Mesendoderm (in vitro differentiated cells): Measurements from ENCODE around the gene OR6B2.
"Not testable (repeated sequence)": the region's sequence is repeated elsewhere in the genome, so short reads cannot be mapped to it uniquely, and the experiment has no call there.

ENCODE experiments used
- DNase-seq: peaks from one replicate; pipeline ENCODE4 v3.0.0; 2013
- H2AK5ac ChIP-seq: 2 replicates; pipeline ENCODE4 v1.6.1; 2013; ENCODE audit warnings: low read length, inconsistent platforms
- H2BK120ac ChIP-seq: 2 replicates; pipeline ENCODE4 v1.6.1; 2013; ENCODE audit warnings: low read depth, mild to moderate bottlenecking, low read length, moderate library complexity, mixed read lengths
- H2BK15ac ChIP-seq: replicated peaks from 2 replicates; pipeline ENCODE4 v1.6.1; 2013; ENCODE audit warnings: low read depth, mild to moderate bottlenecking, moderate library complexity
- H2BK5ac ChIP-seq: 2 replicates; pipeline ENCODE4 v1.6.1; 2013; ENCODE audit warnings: low read length, inconsistent platforms
- H3K18ac ChIP-seq: 2 replicates; pipeline ENCODE4 v1.6.1; 2013; ENCODE audit warnings: mild to moderate bottlenecking, low read length, mixed read lengths
- H3K23ac ChIP-seq: one replicate; pipeline ENCODE4 v1.6.1; 2013; ENCODE audit warnings: low read length
- H3K27ac ChIP-seq: 2 replicates; pipeline ENCODE4 v1.5.1; 2013; ENCODE audit warnings: low read depth, mild to moderate bottlenecking, inconsistent platforms, low read length, moderate library complexity
- H3K27me3 ChIP-seq: 2 replicates; pipeline ENCODE4 v1.6.1; 2013; ENCODE audit warnings: low read length, control low read depth, mild to moderate bottlenecking, inconsistent platforms; ENCODE audit not compliant: insufficient read depth, poor library complexity
- H3K36me3 ChIP-seq: 2 replicates; pipeline ENCODE4 v1.6.1; 2013; ENCODE audit warnings: low read length, inconsistent platforms; ENCODE audit not compliant: control insufficient read depth, insufficient read depth
- H3K4ac ChIP-seq: one replicate; pipeline ENCODE4 v1.6.1; 2013; ENCODE audit warnings: low read depth, mild to moderate bottlenecking, low read length, moderate library complexity
- H3K4me1 ChIP-seq: 2 replicates; pipeline ENCODE4 v1.6.1; 2013; ENCODE audit warnings: low read depth, low read length, inconsistent platforms; ENCODE audit not compliant: control insufficient read depth
- H3K4me2 ChIP-seq: 2 replicates; pipeline ENCODE4 v1.6.1; 2013; ENCODE audit warnings: low read length
- H3K4me3 ChIP-seq: 2 replicates; pipeline ENCODE4 v1.5.1; 2013; ENCODE audit warnings: mild to moderate bottlenecking, low read length
- H3K56ac ChIP-seq: one replicate; pipeline ENCODE4 v1.6.1; 2013; ENCODE audit warnings: low read length
- H3K79me1 ChIP-seq: 2 replicates; pipeline ENCODE4 v1.6.1; 2013; ENCODE audit warnings: low read length, inconsistent platforms
- H3K79me2 ChIP-seq: 2 replicates; pipeline ENCODE4 v1.6.1; 2013; ENCODE audit warnings: mild to moderate bottlenecking, low read length; ENCODE audit not compliant: control insufficient read depth, insufficient read depth
- H3K9ac ChIP-seq: 2 replicates; pipeline ENCODE4 v1.6.1; 2013; ENCODE audit warnings: low read length, inconsistent platforms
- H4K5ac ChIP-seq: one replicate; pipeline ENCODE4 v1.6.1; 2013; ENCODE audit warnings: low read length
- H4K8ac ChIP-seq: one replicate; pipeline ENCODE4 v1.6.1; 2013; ENCODE audit warnings: low read depth, mild to moderate bottlenecking, control low read depth, low read length, moderate library complexity
- WGBS: extraction: QIAGEN DNeasy Blood & Tissue Kit; methylation state at CpG from one replicate; pipeline ENCODE4 v1.1.7; 2013; ENCODE audit warnings: low lambda C conversion rate, missing lambda C conversion rate; ENCODE audit not compliant: insufficient coverage; ENCODE audit errors: extremely low coverage; 5-methylcytosine and 5-hydroxymethylcytosine counted together

Gene OR6B2

DNA sequence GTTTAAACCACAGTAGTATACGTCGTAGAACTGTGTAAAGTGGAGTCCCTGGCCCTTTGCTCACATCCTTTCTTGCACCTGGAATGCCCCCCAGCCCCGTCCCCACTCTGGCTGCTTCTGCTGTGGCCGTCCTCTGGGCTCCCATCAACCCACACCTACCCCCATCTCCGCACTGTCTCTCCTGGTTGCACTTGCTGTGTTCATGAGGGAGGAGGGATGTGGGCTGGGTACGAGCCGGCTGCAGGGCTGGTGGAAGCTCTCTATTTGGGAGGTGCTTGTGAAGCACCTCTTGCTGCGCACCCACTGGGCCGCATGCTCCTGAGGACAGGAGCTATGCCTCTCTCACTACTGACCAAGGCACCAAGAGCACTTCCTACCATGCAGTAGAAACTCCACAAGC lies 18.0 kb upstream of the OR6B2 start:
- Histone ChIP-seq H4K5ac (no peak overlapping the region), H3K27me3 (no peaks in the 10 kb centered on the region), H3K4me2 (no peak overlapping the region), H3K36me3 (no peaks in the 10 kb centered on the region), H2BK5ac (no peak overlapping the region), H2BK120ac (no peak overlapping the region), H3K9ac (no peak overlapping the region), H3K23ac (no peak overlapping the region), H3K4me1 (no peaks in the 10 kb centered on the region), H2BK15ac (no peak overlapping the region), H3K4me3 (no peak overlapping the region), H2AK5ac (no peak overlapping the region), H3K79me2 (no peaks in the 10 kb centered on the region), H3K27ac (no peak overlapping the region), H3K4ac (no peak overlapping the region), H3K56ac (no peak overlapping the region), H4K8ac (no peak overlapping the region), H3K79me1 (no peaks in the 10 kb centered on the region), H3K18ac (no peak overlapping the region)
- no peak for DNase-seq
- WGBS: no CpG with 5 or more reads among the region's 9 CpGs

DNA sequence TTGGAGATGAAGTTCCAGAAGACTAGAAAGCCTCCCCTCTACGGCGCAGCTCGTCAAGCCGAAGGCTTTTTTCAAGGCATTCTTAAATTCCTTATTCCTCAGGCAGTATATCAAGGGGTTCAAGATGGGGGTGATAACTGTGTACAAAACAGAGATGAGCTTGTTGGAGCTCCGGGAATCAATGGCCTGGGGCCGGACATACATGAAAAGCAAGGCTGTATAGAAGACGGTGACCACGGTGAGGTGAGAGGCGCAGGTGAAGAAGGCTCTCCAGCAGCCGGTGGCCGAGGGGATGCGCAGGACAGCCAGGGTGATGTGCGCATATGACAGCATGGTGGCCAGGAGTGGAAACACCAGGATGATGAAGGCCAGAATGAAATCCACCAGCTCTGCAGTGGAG lies 14.9 kb upstream of the OR6B2 start:
- no peak overlapping the region for H2BK120ac ChIP-seq
- H3K56ac ChIP-seq: no peak overlapping the region
- H3K4me3 ChIP-seq: no peak overlapping the region
- no peaks in the 10 kb centered on the region for H3K36me3 ChIP-seq
- no peaks in the 10 kb centered on the region for H3K27me3 ChIP-seq
- no peak overlapping the region for H4K8ac ChIP-seq
- H3K23ac ChIP-seq: no peak overlapping the region
- H3K4me1 ChIP-seq: no peaks in the 10 kb centered on the region
- no peak overlapping the region for H2BK15ac ChIP-seq
- no peak overlapping the region for H4K5ac ChIP-seq
- H3K18ac ChIP-seq: no peak overlapping the region
- H2BK5ac ChIP-seq: no peak overlapping the region
- no peak overlapping the region for H3K27ac ChIP-seq
- no peak overlapping the region for H3K4ac ChIP-seq
- H3K4me2 ChIP-seq: no peak overlapping the region
- H3K79me2 ChIP-seq: no peaks in the 10 kb centered on the region
- H3K79me1 ChIP-seq: no peaks in the 10 kb centered on the region
- no peak for DNase-seq
- no peak overlapping the region for H3K9ac ChIP-seq
- H2AK5ac ChIP-seq: no peak overlapping the region
- whole genome bisulfite sequencing: no CpG with 5 or more reads among the region's 13 CpGs

DNA sequence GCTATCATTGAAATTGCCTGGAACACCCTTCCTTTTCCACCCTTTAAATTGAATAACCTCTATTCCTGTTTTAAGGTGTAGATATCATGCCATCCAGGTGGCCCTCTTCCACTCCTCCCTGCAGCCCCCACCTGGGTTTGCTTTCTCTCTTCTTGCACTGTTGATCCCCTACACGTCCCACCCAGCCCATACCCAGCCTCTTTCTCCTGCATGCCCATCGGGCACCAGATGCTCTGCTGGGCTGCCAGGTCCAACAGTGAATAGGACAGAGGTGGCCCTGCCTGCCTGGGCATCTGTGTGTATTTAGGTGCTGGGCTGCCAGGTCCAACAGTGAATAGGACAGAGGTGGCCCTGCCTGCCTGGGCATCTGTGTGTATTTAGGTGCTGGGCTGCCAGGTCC lies 13.9 kb upstream of the OR6B2 start:
- H3K4me3 ChIP-seq, H3K56ac ChIP-seq, DNase-seq: not testable (repeated sequence)

DNA sequence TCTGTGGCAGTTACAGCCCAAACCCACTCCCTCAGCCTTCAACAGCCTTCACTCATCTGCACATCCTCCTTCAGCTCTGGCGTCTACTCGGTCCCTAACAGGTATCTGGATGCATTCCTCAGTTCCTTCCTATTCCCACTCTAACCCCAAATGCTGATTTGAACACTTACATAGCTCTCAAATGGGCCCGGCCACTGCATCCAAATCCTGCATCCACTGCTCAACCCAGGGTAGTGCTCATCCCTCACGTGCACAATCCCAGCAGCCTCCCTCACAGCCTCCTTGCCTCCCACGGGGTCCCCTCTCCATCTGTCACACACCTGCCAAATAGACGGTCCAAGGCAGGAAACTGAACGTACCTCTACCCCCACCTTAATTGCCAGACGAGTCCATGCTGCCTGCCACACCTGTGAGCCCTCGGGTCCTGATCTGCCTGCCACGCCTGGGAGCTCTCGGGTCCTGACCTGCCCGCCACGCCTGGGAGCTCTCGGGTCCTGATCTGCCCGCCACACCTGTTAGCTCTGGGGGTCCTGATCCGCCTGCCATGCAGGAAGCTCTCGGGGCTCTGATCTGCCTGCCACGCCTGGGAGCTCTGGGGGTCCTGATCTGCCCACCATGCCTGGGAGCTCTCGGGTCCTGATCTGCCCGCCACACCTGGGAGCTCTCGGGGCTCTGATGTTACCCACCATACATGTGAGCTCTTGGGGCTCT lies 13.2 kb upstream of the OR6B2 start:
- Histone ChIP-seq H3K4ac (no peak overlapping the region), H3K4me1 (no peaks in the 10 kb centered on the region), H3K4me3 (no peak overlapping the region), H2AK5ac (no peak overlapping the region), H2BK5ac (no peak overlapping the region), H3K27ac (no peak overlapping the region), H2BK15ac (no peak overlapping the region), H4K5ac (no peak overlapping the region), H3K27me3 (no peaks in the 10 kb centered on the region), H3K79me2 (no peaks in the 10 kb centered on the region), H3K79me1 (no peaks in the 10 kb centered on the region), H3K9ac (no peak overlapping the region), H3K36me3 (no peaks in the 10 kb centered on the region), H4K8ac (no peak overlapping the region), H3K23ac (no peak overlapping the region), H3K56ac (no peak overlapping the region), H3K4me2 (no peak overlapping the region), H3K18ac (no peak overlapping the region), H2BK120ac (no peak overlapping the region)
- DNase-seq: no peak
- no CpG with 5 or more reads among the region's 21 CpGs for WGBS

More for the DNA sequence above, 13.9 kb upstream of the OR6B2 start:
- H3K27me3 ChIP-seq, H3K27ac ChIP-seq, H3K18ac ChIP-seq, H3K4me1 ChIP-seq, H2BK120ac ChIP-seq, H3K9ac ChIP-seq, H2AK5ac ChIP-seq, H3K79me1 ChIP-seq, H3K23ac ChIP-seq, H3K4ac ChIP-seq, H2BK15ac ChIP-seq, H3K4me2 ChIP-seq, H4K8ac ChIP-seq, H3K79me2 ChIP-seq, H2BK5ac ChIP-seq, H4K5ac ChIP-seq, H3K36me3 ChIP-seq: not testable (repeated sequence)
- no CpG with 5 or more reads among the region's 2 CpGs for WGBS

DNA sequence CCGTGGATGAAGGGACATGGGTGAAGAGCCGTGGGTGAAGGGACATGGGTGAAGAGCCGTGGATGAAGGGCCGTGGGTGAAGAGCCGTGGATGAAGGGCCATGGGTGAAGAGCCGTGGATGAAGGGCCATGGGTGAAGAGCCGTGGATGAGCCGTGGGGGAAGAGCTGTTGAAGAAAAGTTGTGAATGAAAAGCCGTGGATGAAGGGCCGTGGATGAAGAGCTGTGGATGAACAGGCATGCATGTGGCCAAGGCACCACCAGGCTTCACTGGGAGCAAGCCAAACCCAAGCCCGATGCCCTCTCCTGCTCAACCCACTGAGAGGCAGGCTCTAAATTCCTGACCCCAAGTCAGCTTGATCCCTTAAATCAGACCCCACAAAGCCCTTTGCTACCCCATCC lies 12.5 kb upstream of the OR6B2 start:
- no peak overlapping the region for H4K8ac ChIP-seq
- no CpG with 5 or more reads among the region's 11 CpGs for WGBS
- H2AK5ac ChIP-seq: no peak overlapping the region
- no peak overlapping the region for H2BK5ac ChIP-seq
- no peaks in the 10 kb centered on the region for H3K4me1 ChIP-seq
- DNase-seq: no peak
- no peak overlapping the region for H4K5ac ChIP-seq
- no peak overlapping the region for H3K23ac ChIP-seq
- no peak overlapping the region for H3K4ac ChIP-seq
- H3K56ac ChIP-seq: no peak overlapping the region
- H3K18ac ChIP-seq: no peak overlapping the region
- no peaks in the 10 kb centered on the region for H3K79me2 ChIP-seq
- no peaks in the 10 kb centered on the region for H3K79me1 ChIP-seq
- H3K4me2 ChIP-seq: no peak overlapping the region
- no peak overlapping the region for H3K9ac ChIP-seq
- no peaks in the 10 kb centered on the region for H3K36me3 ChIP-seq
- no peak overlapping the region for H2BK120ac ChIP-seq
- no peak overlapping the region for H3K4me3 ChIP-seq
- H2BK15ac ChIP-seq: no peak overlapping the region
- H3K27ac ChIP-seq: no peak overlapping the region
- H3K27me3 ChIP-seq: no peaks in the 10 kb centered on the region

DNA sequence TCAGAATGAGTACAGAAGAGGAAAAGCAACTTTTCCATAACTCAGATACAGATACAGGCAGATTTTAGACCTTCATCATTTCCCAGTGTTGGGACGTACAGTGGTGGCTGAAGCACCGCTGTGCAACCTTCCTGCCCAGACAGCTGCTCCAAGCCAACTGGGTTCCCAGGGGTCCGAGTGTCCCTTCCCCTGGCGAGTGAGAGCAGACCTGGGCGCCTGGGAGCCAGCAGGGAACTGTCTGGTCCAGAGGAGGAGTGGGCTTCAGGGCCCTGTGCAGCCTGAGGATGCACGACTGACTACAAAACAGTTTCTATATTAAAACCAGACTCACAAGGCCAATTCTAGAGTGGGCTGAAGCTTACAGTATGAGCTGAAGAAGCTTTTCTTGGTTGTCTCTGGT lies 11.1 kb upstream of the OR6B2 start:
- H3K4me3 ChIP-seq: no peak overlapping the region
- H3K4me1 ChIP-seq: no peaks in the 10 kb centered on the region
- H2BK120ac ChIP-seq: no peak overlapping the region
- no peak overlapping the region for H4K8ac ChIP-seq
- no peaks in the 10 kb centered on the region for H3K79me1 ChIP-seq
- no peak overlapping the region for H4K5ac ChIP-seq
- no peak overlapping the region for H3K18ac ChIP-seq
- H3K23ac ChIP-seq: no peak overlapping the region
- H2AK5ac ChIP-seq: no peak overlapping the region
- no peaks in the 10 kb centered on the region for H3K27me3 ChIP-seq
- no peak overlapping the region for H3K56ac ChIP-seq
- H3K4me2 ChIP-seq: no peak overlapping the region
- no peak overlapping the region for H2BK15ac ChIP-seq
- no peak overlapping the region for H3K27ac ChIP-seq
- H2BK5ac ChIP-seq: no peak overlapping the region
- no peak overlapping the region for H3K4ac ChIP-seq
- no peaks in the 10 kb centered on the region for H3K36me3 ChIP-seq
- no peaks in the 10 kb centered on the region for H3K79me2 ChIP-seq
- no CpG with 5 or more reads among the region's 6 CpGs for WGBS
- no peak overlapping the region for H3K9ac ChIP-seq
- DNase-seq: no peak
